ENCODE results near the gene KMT2B.
A peak's percentile ranks its signal among the peaks of the same experiment; 100 is the strongest.
"Not testable (repeated sequence)": the region's sequence is repeated elsewhere in the genome, so short reads cannot be mapped to it uniquely, and the experiment has no call there.

KMT2B gene

DNA sequence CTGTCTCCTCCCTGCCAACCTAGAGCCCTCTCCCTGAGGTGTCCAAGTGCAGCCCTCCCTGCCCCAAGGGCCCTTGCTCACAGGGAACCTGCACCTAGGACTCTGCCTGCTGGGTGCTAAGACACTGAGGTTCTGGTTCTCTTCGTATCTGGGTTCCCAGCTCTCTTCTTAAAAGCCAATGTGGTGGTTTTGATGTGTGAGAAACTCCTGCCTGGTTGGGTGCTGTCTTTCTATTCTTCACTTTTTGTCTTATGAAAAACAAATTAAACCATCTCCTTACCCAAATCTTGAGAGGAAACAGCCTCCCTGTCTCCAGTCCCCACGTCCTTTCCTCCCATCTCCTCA is 4.3 kb upstream of the KMT2B start:
- DNase-seq: no peak

GRCh38 chr19:35713904-35714495 is 3.8 kb upstream of the KMT2B start:
- no peak for DNase-seq

GRCh38 chr19:35714601-35715354 is 3.0 kb upstream of the KMT2B start:
- DNase-seq: no peak

- no peak for DNase-seq
Measured at GRCh38 chr19:35715355-35715809, 2.4 kb upstream of the KMT2B start.

DNA sequence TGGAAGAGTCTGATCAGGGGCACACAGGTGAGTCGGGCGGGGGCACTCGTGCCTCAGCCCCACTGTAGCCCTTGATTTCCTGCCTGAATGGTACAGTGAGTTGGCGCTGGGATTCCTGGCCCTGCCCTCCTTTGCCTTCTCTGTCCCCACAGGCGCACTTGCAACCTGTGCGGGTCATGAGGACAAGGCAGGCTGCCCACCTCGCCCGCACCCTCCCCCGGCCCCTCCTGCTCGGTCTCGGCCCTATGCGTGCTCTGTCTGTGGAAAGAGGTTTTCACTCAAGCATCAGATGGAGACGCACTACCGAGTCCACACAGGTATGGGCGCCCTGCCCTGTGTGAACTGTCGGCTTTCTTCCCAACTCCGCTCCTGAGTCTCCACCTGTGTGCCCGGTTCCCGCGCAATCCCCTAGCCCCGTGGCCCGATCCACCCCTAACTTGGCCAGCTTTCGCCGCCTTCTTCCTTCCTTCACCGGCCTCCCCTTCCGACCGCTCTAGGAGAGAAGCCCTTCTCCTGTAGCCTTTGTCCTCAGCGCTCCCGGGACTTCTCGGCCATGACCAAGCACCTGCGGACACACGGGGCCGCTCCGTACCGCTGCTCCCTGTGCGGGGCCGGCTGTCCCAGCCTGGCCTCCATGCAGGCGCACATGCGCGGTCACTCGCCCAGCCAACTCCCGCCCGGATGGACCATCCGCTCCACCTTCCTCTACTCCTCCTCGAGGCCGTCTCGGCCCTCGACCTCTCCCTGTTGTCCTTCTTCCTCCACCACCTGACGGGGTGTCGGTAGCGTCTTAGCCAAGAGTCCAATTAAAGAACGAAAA is 1.6 kb upstream of the KMT2B start:
- peak; percentile 52 for DNase-seq

DNA sequence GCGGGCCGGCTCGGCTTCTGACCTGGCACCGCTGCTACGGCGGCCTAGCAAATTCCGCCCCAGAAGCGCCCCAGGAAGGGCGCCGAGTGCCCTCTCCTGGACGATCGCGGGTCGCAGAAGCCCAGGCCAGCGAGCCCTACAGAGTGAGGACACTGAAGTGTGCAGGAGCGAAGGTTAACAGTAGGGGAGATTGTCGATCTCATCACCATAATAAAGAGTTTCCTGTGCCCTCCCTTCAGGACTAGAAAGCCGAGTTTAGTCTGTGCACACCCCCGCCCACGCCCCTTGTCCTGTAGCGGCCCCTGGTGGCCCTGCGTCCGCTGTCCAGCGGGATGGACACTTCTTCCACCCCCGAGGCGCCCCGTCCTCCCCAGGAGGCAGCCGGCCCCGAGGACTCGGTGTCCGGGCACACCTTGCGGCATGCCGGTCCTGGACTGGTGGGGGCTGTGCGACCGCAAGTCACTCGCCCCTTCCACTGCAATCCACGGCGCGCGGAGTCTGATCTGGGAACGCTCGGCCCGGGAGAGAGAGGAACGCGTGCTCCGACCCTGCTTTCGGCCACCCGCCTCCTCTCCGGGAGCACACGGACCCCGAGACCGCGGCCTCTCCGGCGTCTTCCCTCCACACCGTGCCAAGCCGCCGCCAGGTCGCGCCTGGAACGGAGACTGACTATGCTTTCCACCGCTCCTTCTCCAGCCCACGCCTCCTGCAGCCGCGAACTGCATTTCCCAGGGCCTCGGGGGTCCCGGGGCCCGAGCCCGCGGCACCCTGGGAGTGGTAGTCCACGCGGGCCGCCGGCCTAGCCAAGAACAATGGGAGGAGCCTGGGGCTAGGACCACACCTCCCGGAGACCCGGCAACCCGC is 770 bp upstream of the KMT2B start:
- DNase-seq: peak; percentile 93

- no peak for DNase-seq
Measured at GRCh38 chr19:35718345-35719041, 690 bp downstream of the KMT2B start.

- no peak for DNase-seq
Measured at GRCh38 chr19:35719402-35720162, 1.8 kb downstream of the KMT2B start.

DNA sequence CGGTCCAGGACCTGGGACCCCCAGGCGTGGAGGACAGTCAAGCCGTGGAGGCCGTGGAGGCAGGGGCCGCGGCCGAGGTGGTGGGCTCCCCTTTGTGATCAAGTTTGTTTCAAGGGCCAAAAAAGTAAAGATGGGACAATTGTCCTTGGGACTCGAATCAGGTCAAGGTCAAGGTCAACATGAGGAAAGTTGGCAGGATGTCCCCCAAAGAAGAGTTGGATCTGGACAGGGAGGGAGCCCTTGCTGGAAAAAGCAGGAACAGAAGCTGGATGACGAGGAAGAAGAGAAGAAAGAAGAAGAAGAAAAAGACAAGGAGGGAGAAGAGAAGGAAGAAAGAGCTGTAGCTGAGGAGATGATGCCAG is 2.3 kb downstream of the KMT2B start:
- DNase-seq: no peak

- no peak for DNase-seq
Measured at GRCh38 chr19:35720648-35721047, 2.8 kb downstream of the KMT2B start.

DNA sequence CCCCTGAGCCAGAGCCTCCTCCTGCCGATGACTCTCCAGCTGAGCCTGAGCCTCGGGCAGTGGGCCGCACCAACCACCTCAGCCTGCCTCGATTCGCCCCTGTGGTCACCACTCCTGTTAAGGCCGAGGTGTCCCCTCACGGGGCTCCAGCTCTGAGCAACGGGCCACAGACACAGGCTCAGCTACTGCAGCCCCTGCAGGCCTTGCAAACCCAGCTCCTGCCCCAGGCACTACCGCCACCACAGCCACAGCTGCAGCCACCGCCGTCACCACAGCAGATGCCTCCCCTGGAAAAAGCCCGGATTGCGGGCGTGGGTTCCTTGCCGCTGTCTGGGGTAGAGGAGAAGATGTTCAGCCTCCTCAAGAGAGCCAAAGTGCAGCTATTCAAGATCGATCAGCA is 3.6 kb downstream of the KMT2B start:
- no peak for DNase-seq

GRCh38 chr19:35722461-35722860 is 4.7 kb downstream of the KMT2B start:
- DNase-seq: no peak

GRCh38 chr19:35722897-35723296 is 5.1 kb downstream of the KMT2B start:
- DNase-seq: no peak

DNA sequence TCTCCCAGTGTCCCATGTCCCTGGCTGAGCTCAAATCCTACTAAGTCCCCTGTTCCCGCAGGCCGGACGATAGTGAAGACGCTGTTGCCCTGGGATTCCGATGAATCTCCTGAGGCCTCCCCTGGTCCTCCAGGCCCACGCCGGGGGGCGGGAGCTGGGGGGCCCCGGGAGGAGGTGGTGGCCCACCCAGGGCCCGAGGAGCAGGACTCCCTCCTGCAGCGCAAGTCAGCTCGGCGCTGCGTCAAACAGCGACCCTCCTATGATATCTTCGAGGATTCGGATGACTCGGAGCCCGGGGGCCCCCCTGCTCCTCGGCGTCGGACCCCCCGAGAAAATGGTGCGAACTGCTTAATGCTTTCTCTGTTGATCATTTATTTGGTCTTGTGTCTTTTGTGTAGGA is 5.9 kb downstream of the KMT2B start:
- DNase-seq: no peak

GRCh38 chr19:35724132-35724531 is 6.3 kb downstream of the KMT2B start:
- DNase-seq: not testable (repeated sequence)

DNA sequence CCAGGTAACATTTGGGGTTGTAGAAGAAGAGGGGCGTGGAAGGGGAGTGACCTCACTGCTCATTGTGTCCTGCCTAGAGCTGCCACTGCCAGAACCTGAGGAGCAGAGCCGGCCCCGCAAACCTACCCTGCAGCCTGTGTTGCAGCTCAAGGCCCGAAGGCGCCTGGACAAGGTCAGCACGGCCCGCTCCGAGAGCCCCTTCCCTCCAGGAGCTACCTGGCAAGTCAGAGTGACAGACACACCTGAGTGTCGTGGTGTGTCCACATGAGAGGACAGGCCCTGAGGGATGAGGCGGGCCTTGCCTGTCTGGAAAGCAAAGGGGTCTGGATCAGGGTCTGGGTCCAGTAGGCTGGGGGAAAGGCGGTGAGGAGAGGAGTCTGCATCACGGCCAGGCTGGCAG is 6.8 kb downstream of the KMT2B start:
- DNase-seq: no peak

DNA sequence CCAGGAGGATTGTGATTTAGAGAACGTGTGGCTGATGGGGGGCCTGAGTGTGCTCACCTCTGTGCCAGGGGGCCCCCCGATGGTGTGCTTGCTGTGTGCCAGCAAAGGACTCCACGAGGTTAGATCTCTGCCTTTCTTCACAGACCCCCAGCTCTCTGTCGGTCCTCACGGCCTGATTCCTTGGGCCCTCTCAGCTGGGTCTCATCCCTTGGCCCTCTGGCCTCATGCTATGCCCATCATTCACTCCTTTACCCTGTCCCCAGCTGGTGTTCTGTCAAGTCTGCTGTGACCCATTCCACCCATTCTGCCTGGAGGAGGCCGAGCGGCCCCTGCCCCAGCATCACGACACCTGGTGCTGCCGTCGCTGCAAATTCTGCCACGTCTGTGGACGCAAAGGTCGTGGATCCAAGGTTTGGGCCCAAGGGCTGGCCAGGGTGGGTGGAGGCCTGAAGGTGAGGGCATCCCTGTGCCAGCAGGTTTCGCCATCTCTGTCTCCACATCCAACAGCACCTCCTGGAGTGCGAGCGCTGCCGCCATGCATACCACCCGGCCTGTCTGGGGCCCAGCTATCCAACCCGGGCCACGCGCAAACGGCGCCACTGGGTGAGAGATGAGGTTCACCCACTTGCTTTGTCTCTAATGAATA is 7.5 kb downstream of the KMT2B start:
- no peak for DNase-seq

- no peak for DNase-seq
Measured at GRCh38 chr19:35727053-35727955, 9.5 kb downstream of the KMT2B start.

- no peak for DNase-seq
Measured at GRCh38 chr19:35727956-35728706, 10.3 kb downstream of the KMT2B start.

Measured in DMS79 (cell line).